HCT116 (cell line): Measurements from ENCODE around the gene ERGIC1. TPM values are rescaled to one million over a fixed set of nuclear protein-coding genes. Genes with fewer than 3 reads are reported as not detected.

Source experiments
- ATAC-seq: fragments of 200-7000 bp; cut with Tn5 transposase; 2 replicates; pipeline ENCODE4 v1.9.1; 2020; ENCODE audit warnings: mild to moderate bottlenecking, moderate library complexity
- BruUV-seq: library from RNA; stranded (reverse); fragments of 400-500 nt; replicated peaks from 2 replicates; lab custom pipeline; 2021; lab: Mats Ljungman, UMichigan
- CTCF ChIA-PET: fragments of 300-600 bp; sonication (Branson Sonifier 250); formaldehyde crosslinking; loops from one replicate; lab custom pipeline; 2021; ENCODE audit warnings: antibody characterized with exemption; lab: Charles Lee
- POLR2A ChIA-PET: fragments of 300-600, 350-600 bp; sonication (Branson Sonifier 250); formaldehyde crosslinking; loops from one replicate; lab custom pipeline; 2021; ENCODE audit warnings: antibody characterized with exemption; lab: Charles Lee
- RAD21 ChIA-PET, 2 experiments: fragments of 300-600 bp; sonication (Branson Sonifier 250); formaldehyde crosslinking; loops; one replicate each; lab custom pipeline; 2023; ENCODE audit warnings: low total read pairs in 2 of 2; ENCODE audit not compliant: uncharacterized antibody in 2 of 2, unreplicated experiment in 2 of 2, low non-redundant PET in 1 of 2; lab: Charles Lee
- DNase-seq: peaks from one replicate; pipeline ENCODE4 v3.0.0-alpha.2; 2010; ENCODE audit warnings: low read depth, low spot score
- H2AFZ ChIP-seq: fragments of 200-600 bp; shearing (Covaris generic), sonication (generic); 2 replicates; pipeline ENCODE4 v1.6.1; 2017; ENCODE audit warnings: low read depth, mixed run types, mixed read lengths, antibody characterized with exemption, low read length; ENCODE audit not compliant: poor library complexity, severe bottlenecking
- H3K27ac ChIP-seq: 2 replicates; pipeline ENCODE4 v1.5.1; 2012; ENCODE audit warnings: low read depth, low read length
- H3K27me3 ChIP-seq: fragments of 200-600 bp; sonication (generic); 2 replicates; pipeline ENCODE4 v1.6.1; 2016; ENCODE audit warnings: mixed run types, low read length, mixed read lengths; ENCODE audit not compliant: insufficient read depth
- H3K36me3 ChIP-seq, 2 experiments: fragments of 200-500 bp in 1 of 2; fragments of 200-600 bp in 1 of 2; sonication (Bioruptor generic) in 1 of 2; sonication (generic) in 1 of 2; 2 replicates each; pipeline versions ENCODE4 v1.5.1 to v1.6.1; 2014 to 2016; ENCODE audit warnings: low read length in 2 of 2, inconsistent platforms in 1 of 2, mixed read lengths in 1 of 2, mixed run types in 1 of 2; ENCODE audit not compliant: insufficient read depth in 2 of 2, control insufficient read depth in 1 of 2
- H3K4me1 ChIP-seq, 2 experiments: fragments of 200-600 bp in 1 of 2; sonication (generic) in 1 of 2; 2 replicates each; pipeline versions ENCODE4 v1.5.1 to v1.6.1; 2012 to 2017; ENCODE audit warnings: low read length in 2 of 2, inconsistent platforms in 1 of 2, mild to moderate bottlenecking in 1 of 2, mixed read lengths in 1 of 2, mixed run types in 1 of 2, moderate library complexity in 1 of 2; ENCODE audit not compliant: insufficient read depth in 2 of 2, control insufficient read depth in 1 of 2
- H3K4me2 ChIP-seq: fragments of 200-600 bp; sonication (generic); 2 replicates; pipeline ENCODE4 v1.6.1; 2017; ENCODE audit warnings: mixed run types, low read length, mixed read lengths
- H3K4me3 ChIP-seq, 2 experiments: fragments of 200-600 bp in 1 of 2; sonication (generic) in 1 of 2; replicated peaks in 1 of 2; 2 replicates each; pipeline ENCODE4 v1.5.1; 2011 to 2016; ENCODE audit warnings: low read length in 2 of 2, control low read depth in 1 of 2, low read depth in 1 of 2, mild to moderate bottlenecking in 1 of 2, mixed read lengths in 1 of 2, mixed run types in 1 of 2
- H3K79me2 ChIP-seq: fragments of 200-600 bp; sonication (generic); 2 replicates; pipeline ENCODE4 v1.6.1; 2017; ENCODE audit warnings: mild to moderate bottlenecking, mixed run types, low read length, moderate library complexity, mixed read lengths; ENCODE audit not compliant: insufficient read depth
- H3K9ac ChIP-seq: fragments of 200-600 bp; sonication (generic); 2 replicates; pipeline ENCODE4 v1.6.1; 2016; ENCODE audit warnings: low read length, mixed read lengths
- H3K9me2 ChIP-seq: fragments of 200-600 bp; sonication (generic), shearing (Covaris generic); 2 replicates; pipeline ENCODE4 v1.6.1; 2017; ENCODE audit warnings: mixed run types, mild to moderate bottlenecking, moderate library complexity; ENCODE audit not compliant: insufficient read depth
- H3K9me3 ChIP-seq, 2 experiments: fragments of 200-500 bp in 1 of 2; fragments of 200-600 bp in 1 of 2; sonication (Bioruptor generic) in 1 of 2; sonication (generic) in 1 of 2; 2 replicates each; pipeline ENCODE4 v1.6.1; 2014 to 2017; ENCODE audit warnings: low read length in 2 of 2, mixed read lengths in 2 of 2, inconsistent platforms in 1 of 2, low read depth in 1 of 2, mild to moderate bottlenecking in 1 of 2, mixed run types in 1 of 2, moderate library complexity in 1 of 2; ENCODE audit not compliant: control insufficient read depth in 1 of 2, insufficient read depth in 1 of 2
- H4K20me1 ChIP-seq: fragments of 200-600 bp; sonication (generic), shearing (Covaris generic); 2 replicates; pipeline ENCODE4 v1.6.1; 2017; ENCODE audit warnings: mixed run types, mild to moderate bottlenecking, moderate library complexity; ENCODE audit not compliant: insufficient read depth
- CBX3 ChIP-seq: IDR thresholded peaks from 2 replicates; pipeline ENCODE4 v1.6.1; 2012; ENCODE audit warnings: low read depth
- CEBPB ChIP-seq: IDR thresholded peaks from 2 replicates; pipeline ENCODE4 v1.6.1; 2012; ENCODE audit warnings: low read depth
- EGR1 ChIP-seq: IDR thresholded peaks from 2 replicates; pipeline ENCODE4 v1.6.1; 2012; ENCODE audit warnings: low read depth
- EZH2 ChIP-seq: fragments of 200-600 bp; sonication (generic); IDR thresholded peaks from 2 replicates; pipeline ENCODE4 v1.6.1; 2017; ENCODE audit warnings: antibody characterized with exemption, mixed run types
- POLR2A ChIP-seq: IDR thresholded peaks from 2 replicates; pipeline ENCODE4 v1.7.0; 2011; ENCODE audit warnings: borderline replicate concordance; ENCODE audit not compliant: insufficient read depth, insufficient read length; ENCODE audit errors: extremely low read depth
- RAD21 ChIP-seq: IDR thresholded peaks from 2 replicates; pipeline ENCODE4 v1.6.1; 2012; ENCODE audit warnings: low read depth, mild to moderate bottlenecking
- SIN3A ChIP-seq: IDR thresholded peaks from 2 replicates; pipeline ENCODE4 v1.6.1; 2012; ENCODE audit warnings: low read depth
- SRF ChIP-seq: IDR thresholded peaks from 2 replicates; pipeline ENCODE4 v1.6.1; 2012; ENCODE audit warnings: low read depth
- TCF7L2 ChIP-seq: IDR thresholded peaks from 2 replicates; pipeline ENCODE4 v1.7.0; 2011; ENCODE audit warnings: borderline replicate concordance, inconsistent platforms; ENCODE audit not compliant: insufficient read depth, insufficient read length; ENCODE audit errors: extremely low read depth
- YY1 ChIP-seq: IDR thresholded peaks from 2 replicates; pipeline ENCODE4 v1.6.1; 2011; ENCODE audit warnings: low read length, low read depth, moderate library complexity, mild to moderate bottlenecking; ENCODE audit not compliant: insufficient replicate concordance; ENCODE audit errors: extremely low read depth
- ZBTB33 ChIP-seq: IDR thresholded peaks from 2 replicates; pipeline ENCODE4 v1.6.1; 2011; ENCODE audit warnings: mild to moderate bottlenecking, low read length, moderate library complexity; ENCODE audit not compliant: insufficient replicate concordance; ENCODE audit errors: extremely low read depth
- ZFX ChIP-seq: fragments of 450-650 bp; IDR thresholded peaks from 2 replicates; pipeline ENCODE4 v1.6.1; 2017
- intact Hi-C: fragments of 100-400 bp; cut with micrococcal nuclease; formaldehyde crosslinking; loops from 2 replicates; pipeline ENCODE4 v1.10.0; 2022
- total RNA-seq: library from RNA; stranded (reverse); gene quantifications from one replicate; pipeline ENCODE4 v1.2.1, GENCODE V29; 2021; ENCODE audit not compliant: unreplicated experiment
- TF ChIP-seq, protein P1 (sequence below): IDR thresholded peaks from 2 replicates; pipeline ENCODE4 v1.6.1; 2012
- TF ChIP-seq, protein P2 (sequence below): IDR thresholded peaks from 2 replicates; pipeline ENCODE4 v1.6.1; 2012

ERGIC1 gene
- total RNA-seq, 1 experiment from 2014 or later = 73.3 TPM

DNA sequence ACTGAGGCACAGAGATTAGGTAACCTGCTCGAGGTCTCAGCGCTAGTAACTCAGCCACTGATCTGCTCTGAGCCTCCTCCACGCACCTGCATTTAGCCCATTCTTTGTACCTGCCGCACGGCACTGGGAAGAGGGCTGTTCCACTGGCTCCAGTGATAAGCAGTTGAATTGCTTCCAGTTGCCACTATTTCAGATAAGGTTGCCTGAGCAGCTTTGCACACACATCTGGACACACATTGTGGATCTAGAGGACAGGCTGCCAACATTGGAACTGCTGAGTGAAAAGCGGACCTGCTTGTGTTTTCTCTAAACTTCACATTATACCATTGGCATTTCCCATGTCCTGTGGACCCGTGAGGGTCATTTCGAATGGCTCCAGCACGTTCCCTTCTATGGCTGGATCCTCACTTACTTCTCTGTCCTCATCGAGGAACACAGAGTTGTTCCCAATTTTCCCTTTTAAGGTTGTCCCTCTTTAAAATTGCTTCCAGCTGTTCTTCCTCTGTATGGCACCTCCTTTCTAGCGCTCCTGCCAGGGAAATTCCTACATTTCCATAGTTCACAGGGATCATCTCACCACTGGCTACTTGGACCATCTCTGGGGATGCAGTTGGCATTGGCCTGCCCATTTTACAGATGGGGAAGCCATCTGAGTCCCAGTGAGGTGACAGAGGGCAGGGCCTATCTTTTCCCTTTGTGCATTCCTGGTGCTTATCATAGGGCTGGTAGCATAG is 79.2 kb downstream of the ERGIC1 start:
- Histone ChIP-seq H3K27me3 (no peaks in the 10 kb centered on the region), H3K9ac (no peak overlapping the region), H3K27ac (no peak overlapping the region), H3K4me2 (no peak overlapping the region), H3K36me3 (no peaks in the 10 kb centered on the region; a peak in 1 of 4 replicates), H4K20me1 (no peaks in the 10 kb centered on the region), H3K79me2 (no peaks in the 10 kb centered on the region), H3K9me2 (no peaks in the 10 kb centered on the region), H3K9me3 (no peaks in the 10 kb centered on the region), H2AFZ (no peak overlapping the region), H3K4me3 (no peak overlapping the region), H3K4me1 (no peaks in the 10 kb centered on the region)
- intact Hi-C loops = no loop called here
- CTCF ChIA-PET = no interaction called here
- TF ChIP-seq RAD21 = no peak
- no peak for TF ChIP-seq YY1
- RAD21 ChIA-PET = interaction anchor here in 1 of 2 experiments (0.6 kb wide), 1 partner anchor 233 kb away, joined by 3 read pairs; no protein-coding TSS in a partner anchor
- no TSS peak for BruUV-seq
- no peak for ATAC-seq
- DNase-seq = no peak
- POLR2A ChIA-PET = interaction anchor here (1.5 kb wide), 1 partner anchor 8 kb away, joined by 3 read pairs; no protein-coding TSS in a partner anchor

GRCh38 chr5:172915514-172915913 is 81.5 kb downstream of the ERGIC1 start:
- no peaks in the 10 kb centered on the region for H3K79me2 ChIP-seq
- no peak for ATAC-seq
- no peak overlapping the region for H3K4me2 ChIP-seq
- no peaks in the 10 kb centered on the region for H4K20me1 ChIP-seq
- H2AFZ ChIP-seq = no peak overlapping the region
- DNase-seq = no peak
- no peak overlapping the region for H3K4me3 ChIP-seq
- RAD21 ChIA-PET = no interaction called here
- H3K9ac ChIP-seq = no peak overlapping the region
- H3K9me3 ChIP-seq = no peaks in the 10 kb centered on the region
- no peaks in the 10 kb centered on the region for H3K9me2 ChIP-seq
- CTCF ChIA-PET = interaction anchor here (1.4 kb wide), 1 partner anchor 200 kb away, joined by 4 read pairs; no protein-coding TSS in a partner anchor
- H3K36me3 ChIP-seq = peaks cover 0 to 2% of the 10 kb centered on the region in 2 experiments; a peak in 1 of 4 replicates
- H3K27ac ChIP-seq = no peak overlapping the region
- intact Hi-C loops = no loop called here
- H3K4me1 ChIP-seq = no peaks in the 10 kb centered on the region
- no peaks in the 10 kb centered on the region for H3K27me3 ChIP-seq
- POLR2A ChIA-PET = no interaction called here
- no TSS peak for BruUV-seq
- no peak for TF ChIP-seq CBX3
- TF ChIP-seq SIN3A = no peak
- no peak for TF ChIP-seq EZH2
- no peak for TF ChIP-seq SRF
- TF ChIP-seq, protein P1, sequence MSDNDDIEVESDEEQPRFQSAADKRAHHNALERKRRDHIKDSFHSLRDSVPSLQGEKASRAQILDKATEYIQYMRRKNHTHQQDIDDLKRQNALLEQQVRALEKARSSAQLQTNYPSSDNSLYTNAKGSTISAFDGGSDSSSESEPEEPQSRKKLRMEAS = no peak
- no peak for TF ChIP-seq ZBTB33
- no peak for TF ChIP-seq TCF7L2
- no peak for TF ChIP-seq ZFX
- no peak for TF ChIP-seq EGR1
- no peak for TF ChIP-seq POLR2A
- TF ChIP-seq, protein P2, sequence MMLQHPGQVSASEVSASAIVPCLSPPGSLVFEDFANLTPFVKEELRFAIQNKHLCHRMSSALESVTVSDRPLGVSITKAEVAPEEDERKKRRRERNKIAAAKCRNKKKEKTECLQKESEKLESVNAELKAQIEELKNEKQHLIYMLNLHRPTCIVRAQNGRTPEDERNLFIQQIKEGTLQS = no peak
- TF ChIP-seq CEBPB = no peak
